Choroid plexus epithelial cell (primary cell): ENCODE results near the gene SGCD.

Experiments used
- DNase-seq: peaks from one replicate; pipeline ENCODE4 v3.0.0-alpha.2; 2010; ENCODE audit warnings: low read depth
- H3K4me3 ChIP-seq: 2 replicates; pipeline ENCODE4 v1.5.1; 2011; ENCODE audit warnings: low read depth, mild to moderate bottlenecking, control low read depth, low read length, moderate library complexity
- CTCF ChIP-seq: conservative IDR thresholded peaks from 2 replicates; pipeline ENCODE4 v1.5.1; 2011; ENCODE audit warnings: low read depth, mild to moderate bottlenecking, control low read depth, inconsistent platforms, low read length, moderate library complexity

Gene SGCD

GRCh38 chr5:156715287-156715686 lies 388.3 kb downstream of the SGCD start:
- no peak for DNase-seq
- no peak for TF ChIP-seq CTCF
- no peak overlapping the region for H3K4me3 ChIP-seq

- no peak for TF ChIP-seq CTCF
- H3K4me3 ChIP-seq, result no peak overlapping the region
- no peak for DNase-seq
These were observed 389.8 kb downstream of the SGCD start for GRCh38 chr5:156716591-156717380.

DNA sequence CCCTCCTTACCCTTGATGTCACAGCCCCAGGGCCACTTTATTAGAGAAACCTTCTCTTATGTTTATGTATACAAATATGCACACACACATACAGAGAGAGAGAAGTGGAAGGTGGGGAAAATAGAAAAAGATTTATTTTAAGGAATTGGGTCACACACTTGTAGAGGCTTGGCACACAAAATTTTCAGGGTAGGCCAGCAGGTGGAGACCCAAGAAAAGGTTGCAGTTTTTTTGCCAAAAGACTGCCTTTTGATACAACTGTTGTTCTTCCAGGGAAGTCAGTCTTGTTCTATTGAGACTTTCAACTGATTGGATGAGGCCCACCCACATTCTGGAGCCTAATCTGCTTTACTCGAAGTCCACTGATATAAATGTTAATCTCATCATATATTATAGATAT lies 392.0 kb downstream of the SGCD start:
- TF ChIP-seq CTCF, result no peak
- DNase-seq, result no peak
- no peak overlapping the region for H3K4me3 ChIP-seq

- TF ChIP-seq CTCF, result no peak
- DNase-seq, result no peak
- H3K4me3 ChIP-seq, result no peak overlapping the region
These were observed 395.4 kb downstream of the SGCD start for GRCh38 chr5:156722358-156722757.

DNA sequence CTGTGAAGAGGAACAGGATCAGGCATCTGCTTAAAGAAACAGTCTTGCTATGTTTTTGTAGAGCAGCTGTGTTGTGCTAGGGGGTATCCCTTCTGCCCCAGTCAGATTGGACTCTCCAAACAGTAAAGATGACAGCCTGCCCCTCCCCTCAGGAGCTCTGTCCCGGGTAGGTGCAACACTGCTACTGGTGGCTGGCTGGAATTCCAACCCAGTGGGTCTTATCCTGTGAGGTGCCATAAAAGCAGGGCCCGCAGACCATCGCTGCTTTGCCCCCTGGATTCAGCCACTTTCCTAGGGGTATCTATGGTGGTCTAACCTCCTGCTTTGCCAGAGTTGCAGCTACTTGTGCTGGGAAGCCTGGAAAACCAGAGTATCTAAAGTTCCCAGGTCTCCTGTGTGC lies 408.5 kb downstream of the SGCD start:
- DNase-seq, result no peak
- H3K4me3 ChIP-seq, result no peak overlapping the region
- TF ChIP-seq CTCF, result no peak

DNA sequence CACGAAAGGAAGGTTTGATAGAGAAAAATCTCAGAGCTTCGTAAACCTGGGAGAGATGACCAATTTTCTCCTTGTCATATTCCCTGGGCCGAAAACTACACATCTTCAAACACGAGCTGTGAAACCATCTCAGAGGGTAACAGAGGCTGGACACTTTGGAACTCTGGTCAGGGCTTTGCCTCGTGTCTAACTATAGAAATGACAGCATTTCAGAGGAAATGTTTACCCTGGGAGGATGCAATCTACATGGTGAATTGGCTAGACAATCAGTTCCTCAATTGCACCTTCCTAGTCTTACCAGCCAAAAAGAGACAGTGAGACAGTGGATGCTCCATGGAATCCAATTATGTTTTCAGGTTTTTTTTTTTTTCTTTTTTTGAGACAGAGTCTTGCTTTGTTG lies 414.6 kb downstream of the SGCD start:
- TF ChIP-seq CTCF, result no peak
- H3K4me3 ChIP-seq, result no peak overlapping the region
- no peak for DNase-seq

DNA sequence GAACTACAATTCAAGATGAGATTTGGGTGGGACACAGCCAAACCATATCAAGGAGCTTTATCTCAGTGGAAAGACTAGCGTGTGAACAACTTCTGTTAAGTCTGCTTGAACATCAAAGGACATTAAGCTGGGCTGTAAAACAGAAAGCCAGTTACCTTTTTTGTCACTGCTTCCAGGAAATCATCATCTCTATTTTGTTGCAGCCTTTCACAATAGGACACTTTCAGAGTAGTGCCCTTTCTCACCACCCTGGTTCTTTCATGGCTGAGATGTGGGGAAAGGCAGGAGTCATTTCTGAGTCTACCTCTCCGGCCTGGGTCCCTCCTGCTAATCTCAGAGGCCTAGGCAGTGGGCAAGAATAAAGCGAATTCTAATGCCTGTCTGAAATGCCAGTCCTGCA lies 426.9 kb downstream of the SGCD start:
- TF ChIP-seq CTCF, result no peak
- H3K4me3 ChIP-seq, result no peak overlapping the region
- DNase-seq, result no peak
